ENCODE measurements around the gene STUB1.

The STUB1 gene

DNA sequence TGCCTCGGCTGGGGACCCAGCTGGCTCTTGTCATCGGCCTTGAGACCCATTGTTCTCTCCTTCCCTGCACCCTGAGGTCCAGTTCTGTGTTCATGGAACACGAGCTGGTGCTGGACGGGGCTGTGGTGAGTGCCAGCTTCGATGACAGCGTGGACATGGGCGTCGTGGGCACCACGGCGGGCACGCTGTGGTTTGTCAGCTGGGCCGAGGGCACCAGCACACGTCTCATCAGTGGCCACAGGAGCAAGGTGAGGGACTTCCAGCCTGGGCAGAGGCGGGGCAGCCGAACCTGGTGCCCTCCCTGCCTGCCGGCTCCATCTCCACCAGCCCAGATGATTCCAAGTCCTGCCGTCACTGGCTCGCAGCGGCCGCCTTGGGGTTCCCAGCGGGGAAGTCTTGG, 17.6 kb upstream of the STUB1 start:
- DNase-seq (ENCODE audit: low spot score) = no peak
- in situ Hi-C loops (cut with MboI; ENCODE audit: low sequenced_read_pairs, unreplicated experiment) = no loop called here
- no peak for TF ChIP-seq CTCF (IDR thresholded peaks at IDR 0.05; ENCODE audit: borderline replicate concordance, control extremely low read depth, extremely low read depth, insufficient read depth, missing control alignments)

GRCh38 chr16:666572-666971, 13.6 kb upstream of the STUB1 start:
- TF ChIP-seq CTCF (IDR thresholded peaks at IDR 0.05; ENCODE audit: borderline replicate concordance, control extremely low read depth, extremely low read depth, insufficient read depth, missing control alignments) = no peak
- in situ Hi-C loops (cut with MboI; ENCODE audit: low sequenced_read_pairs, unreplicated experiment) = no loop called here

GRCh38 chr16:667113-667779, 13.0 kb upstream of the STUB1 start:
- DNase-seq (ENCODE audit: low spot score) = no peak
- in situ Hi-C loops (cut with MboI; ENCODE audit: low sequenced_read_pairs, unreplicated experiment) = no loop called here
- no peak for TF ChIP-seq CTCF (IDR thresholded peaks at IDR 0.05; ENCODE audit: borderline replicate concordance, control extremely low read depth, extremely low read depth, insufficient read depth, missing control alignments)

More at GRCh38 chr16:666572-666971, 13.6 kb upstream of the STUB1 start:
- DNase-seq (ENCODE audit: low spot score) = no peak

- TF ChIP-seq CTCF (IDR thresholded peaks at IDR 0.05; ENCODE audit: borderline replicate concordance, control extremely low read depth, extremely low read depth, insufficient read depth, missing control alignments) = peak; percentile 99
- peak; percentile 95 for DNase-seq (ENCODE audit: low spot score)
- in situ Hi-C loops (cut with MboI; ENCODE audit: low sequenced_read_pairs, unreplicated experiment) = no loop called here
These were observed 12.3 kb upstream of the STUB1 start, which contains the start of gene RHOT2 for GRCh38 chr16:667780-668518. Gene RHOT2 (plus strand): TSS chr16:668132. CDS start chr16:668200, 68 bp downstream.

DNA sequence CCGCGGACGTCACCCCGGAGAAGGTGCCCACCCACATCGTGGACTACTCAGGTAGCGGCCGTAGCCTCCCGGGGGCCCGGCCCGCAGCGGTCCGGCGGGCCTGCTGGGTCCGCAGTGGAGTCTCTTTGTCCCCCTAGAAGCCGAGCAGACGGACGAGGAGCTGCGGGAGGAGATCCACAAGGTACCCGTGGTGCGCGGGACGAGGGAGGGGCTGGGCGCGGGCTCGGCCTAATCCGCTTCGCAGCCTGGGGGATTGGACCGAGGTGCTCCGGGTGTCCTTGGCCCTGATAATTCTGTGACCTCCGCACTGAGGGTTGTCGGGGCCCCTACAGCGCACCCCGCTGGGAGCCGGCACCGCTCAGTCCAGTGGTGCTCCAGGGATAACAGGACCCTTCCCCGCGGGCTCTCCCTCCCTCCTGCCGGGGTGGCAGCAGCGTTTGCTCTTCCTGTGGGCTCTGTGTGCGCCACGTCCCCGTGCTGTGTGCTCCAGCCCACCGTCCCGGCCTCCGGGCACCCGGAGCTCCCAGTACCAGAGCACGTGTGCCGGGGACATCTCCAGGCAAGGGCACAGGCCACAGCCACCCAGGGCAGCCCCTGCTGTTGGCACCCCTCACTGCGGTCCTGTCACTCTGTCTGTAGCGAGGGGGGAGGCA, 11.6 kb upstream of the STUB1 start:
- in situ Hi-C loops (cut with MboI; ENCODE audit: low sequenced_read_pairs, unreplicated experiment) = no loop called here
- no peak for DNase-seq (ENCODE audit: low spot score)
- TF ChIP-seq CTCF (IDR thresholded peaks at IDR 0.05; ENCODE audit: borderline replicate concordance, control extremely low read depth, extremely low read depth, insufficient read depth, missing control alignments) = no peak

DNA sequence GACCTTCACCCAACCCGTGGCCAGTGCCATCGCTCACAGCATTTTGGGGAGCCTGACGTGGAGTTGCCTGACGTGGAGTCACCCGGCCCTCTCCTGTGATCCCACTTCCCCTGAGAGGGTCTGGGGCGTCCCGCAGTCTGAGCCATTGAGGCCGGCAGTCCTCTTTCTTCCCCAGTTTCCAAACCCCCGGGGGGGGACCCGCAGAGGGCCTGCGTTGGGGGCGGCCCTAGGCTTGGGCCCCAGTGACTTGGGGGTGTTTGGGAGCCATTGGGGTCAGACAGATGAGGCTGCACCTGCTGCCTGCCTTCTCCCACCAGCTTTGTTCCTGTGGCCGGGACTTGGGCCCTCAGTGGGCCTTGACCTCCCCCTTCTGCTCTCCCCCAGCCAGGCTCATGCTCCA, 10.5 kb upstream of the STUB1 start:
- in situ Hi-C loops (cut with MboI; ENCODE audit: low sequenced_read_pairs, unreplicated experiment) = no loop called here
- TF ChIP-seq CTCF (IDR thresholded peaks at IDR 0.05; ENCODE audit: borderline replicate concordance, control extremely low read depth, extremely low read depth, insufficient read depth, missing control alignments) = no peak
- no peak for DNase-seq (ENCODE audit: low spot score)
